HG02943 (cell line): ENCODE data around the gene NACC2.
"Not testable (repeated sequence)": the region's sequence is repeated elsewhere in the genome, so short reads cannot be mapped to it uniquely, and the experiment has no call there.

Experiments
- ATAC-seq: cut with Tn5 transposase; IDR thresholded peaks from one replicate; pipeline ENCODE4 v1.9.1; 2021; ENCODE audit warnings: mild to moderate bottlenecking, low read depth, moderate library complexity; ENCODE audit not compliant: unreplicated experiment

Gene NACC2

DNA sequence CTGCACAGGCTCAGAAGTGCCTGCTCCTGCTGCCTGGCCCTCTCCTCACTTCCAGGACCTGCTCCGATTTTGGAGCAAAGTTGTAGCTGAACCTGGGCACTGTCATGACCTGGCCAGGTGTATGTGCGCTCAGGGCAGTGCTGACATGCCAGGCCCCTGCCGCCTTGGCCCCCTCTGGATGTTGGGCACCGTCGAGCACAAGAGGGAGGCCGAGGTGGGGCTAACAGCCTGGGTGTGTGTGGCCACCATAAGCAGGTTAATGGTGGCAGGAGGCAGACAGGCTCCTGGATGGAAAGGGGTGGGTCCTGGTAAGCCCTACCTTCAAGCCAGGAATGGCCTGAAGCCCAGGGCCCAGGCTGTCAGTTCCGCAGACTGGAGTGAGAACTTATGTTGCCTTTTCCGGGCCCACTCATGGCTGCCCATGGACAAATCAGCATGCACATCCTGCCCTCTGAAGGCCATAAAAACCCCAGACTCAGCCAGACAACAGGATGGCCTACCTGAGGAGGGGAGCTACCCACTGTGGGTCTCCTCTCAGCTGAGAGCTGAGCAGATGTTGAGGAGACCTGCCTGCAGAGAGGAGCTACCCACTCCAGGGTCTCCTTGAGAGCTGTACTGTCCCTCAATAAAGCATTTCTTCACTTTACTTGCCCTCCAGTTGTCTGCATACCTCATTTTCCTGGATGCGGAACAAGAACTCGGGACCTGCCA, 66.2 kb downstream of the NACC2 start:
- ATAC-seq = no peak

DNA sequence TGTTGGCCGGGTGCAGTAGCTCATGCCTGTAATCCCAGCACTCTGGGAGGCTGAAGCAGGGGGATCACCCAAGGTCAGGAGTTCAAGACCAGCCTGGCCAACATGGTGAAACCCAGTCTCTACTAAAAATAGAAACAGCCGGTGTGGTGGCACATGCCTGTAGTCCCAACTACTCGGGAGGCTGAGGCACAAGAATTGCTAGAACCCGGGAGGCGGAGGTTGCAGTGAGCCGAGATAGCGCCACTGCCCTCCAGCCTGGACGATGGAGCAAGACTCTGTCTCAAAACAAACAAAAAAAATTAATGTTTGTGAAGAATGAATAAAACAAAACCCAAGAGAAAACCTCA, 68.2 kb downstream of the NACC2 start:
- ATAC-seq = not testable (repeated sequence)

DNA sequence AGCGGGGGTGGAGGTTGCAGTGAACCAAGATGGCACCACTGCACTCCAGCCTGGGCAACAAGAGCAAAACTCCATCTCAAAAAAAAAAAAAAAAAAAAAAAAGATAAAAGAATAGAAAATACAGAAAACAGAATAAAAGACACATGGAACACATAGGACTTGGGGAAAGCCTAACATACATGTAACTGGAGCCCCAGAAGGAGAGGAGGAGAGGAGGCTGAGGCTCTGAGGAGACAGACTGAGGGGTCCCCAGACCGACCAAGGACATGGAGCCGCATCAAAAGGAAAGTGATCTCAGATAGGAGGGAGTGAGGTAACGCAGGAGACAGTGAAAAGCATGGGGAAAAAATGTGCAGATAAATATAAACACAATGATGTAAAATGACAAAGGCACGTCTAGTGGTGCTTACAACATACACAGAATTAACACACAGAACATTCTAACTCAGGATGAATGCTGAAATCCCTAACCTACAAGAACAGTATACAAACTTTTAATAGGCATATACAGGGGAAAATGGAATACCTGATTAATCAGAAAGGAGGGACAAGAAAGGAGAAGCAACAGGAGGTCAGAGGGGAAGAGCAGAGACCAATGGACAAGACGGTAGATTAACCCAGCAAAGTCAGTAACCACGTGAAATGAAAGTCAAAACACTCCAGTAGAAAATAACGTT, 68.7 kb downstream of the NACC2 start:
- ATAC-seq = no peak

DNA sequence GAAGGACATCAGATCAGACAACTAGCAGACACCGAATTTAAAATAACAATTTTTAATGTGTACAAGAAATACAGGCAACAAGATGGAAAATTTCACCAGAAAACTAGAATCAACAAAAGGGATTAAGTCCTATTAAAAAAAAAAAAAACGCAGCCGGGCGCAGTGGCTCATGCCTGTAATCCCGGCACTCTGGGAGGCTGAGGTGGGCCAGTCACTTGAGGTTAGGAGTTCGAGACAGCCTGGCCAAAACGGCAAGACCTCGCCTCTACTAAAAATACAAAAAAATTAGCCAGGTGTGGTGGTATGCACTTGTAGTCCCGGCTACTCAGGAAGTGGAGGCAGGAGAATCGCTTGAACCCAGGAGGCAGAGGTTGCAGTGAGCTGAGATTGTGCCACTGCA, 69.6 kb downstream of the NACC2 start:
- ATAC-seq = no peak

DNA sequence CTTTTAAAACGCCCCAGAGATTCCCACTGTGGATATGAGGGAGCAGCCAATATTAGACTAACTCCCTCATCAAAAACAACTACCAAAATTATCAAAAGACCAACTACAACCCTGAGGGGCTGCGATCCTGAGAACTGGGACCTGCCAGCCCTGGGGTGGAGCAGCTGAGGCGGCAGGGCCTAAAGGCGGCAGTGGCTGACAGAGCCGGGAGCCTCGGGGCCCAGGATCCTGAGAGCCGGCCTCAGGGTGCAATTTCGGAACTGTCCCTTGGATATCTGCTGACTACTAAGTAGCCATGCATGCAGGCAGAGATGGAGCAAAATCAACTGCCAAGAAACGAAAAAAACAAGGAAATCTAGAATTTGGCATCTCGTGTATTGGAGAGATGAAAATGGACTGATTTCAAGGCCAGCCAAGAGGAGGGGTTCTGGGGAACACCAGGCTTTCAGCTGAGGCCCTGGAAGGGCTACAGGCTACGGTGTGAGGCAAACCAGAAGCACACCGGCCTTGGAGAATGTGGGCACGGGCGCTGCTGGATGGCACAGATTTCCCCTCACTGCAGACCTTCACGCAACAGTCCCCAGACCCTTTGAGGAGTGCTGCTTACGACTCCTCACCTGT, 70.3 kb downstream of the NACC2 start:
- no peak for ATAC-seq

DNA sequence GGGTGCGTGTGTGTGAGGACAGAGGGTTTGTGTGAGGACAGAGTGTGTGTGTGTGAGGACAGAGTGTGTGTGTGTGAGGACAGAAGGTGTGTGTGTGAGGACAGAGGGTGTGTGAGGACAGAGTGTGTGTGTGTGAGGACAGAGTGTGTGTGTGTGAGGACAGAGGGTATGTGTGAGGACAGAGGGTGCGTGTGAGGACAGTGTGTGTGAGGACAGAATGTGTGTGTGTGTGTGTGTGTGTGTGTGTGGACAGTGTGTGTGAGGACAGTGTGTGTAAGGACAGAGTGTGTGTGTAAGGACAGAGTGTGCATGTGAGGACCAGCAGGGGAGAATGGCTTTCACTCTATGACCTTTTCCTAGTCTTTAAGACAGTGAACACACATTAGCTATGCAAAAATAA, 70.8 kb downstream of the NACC2 start:
- ATAC-seq = no peak

DNA sequence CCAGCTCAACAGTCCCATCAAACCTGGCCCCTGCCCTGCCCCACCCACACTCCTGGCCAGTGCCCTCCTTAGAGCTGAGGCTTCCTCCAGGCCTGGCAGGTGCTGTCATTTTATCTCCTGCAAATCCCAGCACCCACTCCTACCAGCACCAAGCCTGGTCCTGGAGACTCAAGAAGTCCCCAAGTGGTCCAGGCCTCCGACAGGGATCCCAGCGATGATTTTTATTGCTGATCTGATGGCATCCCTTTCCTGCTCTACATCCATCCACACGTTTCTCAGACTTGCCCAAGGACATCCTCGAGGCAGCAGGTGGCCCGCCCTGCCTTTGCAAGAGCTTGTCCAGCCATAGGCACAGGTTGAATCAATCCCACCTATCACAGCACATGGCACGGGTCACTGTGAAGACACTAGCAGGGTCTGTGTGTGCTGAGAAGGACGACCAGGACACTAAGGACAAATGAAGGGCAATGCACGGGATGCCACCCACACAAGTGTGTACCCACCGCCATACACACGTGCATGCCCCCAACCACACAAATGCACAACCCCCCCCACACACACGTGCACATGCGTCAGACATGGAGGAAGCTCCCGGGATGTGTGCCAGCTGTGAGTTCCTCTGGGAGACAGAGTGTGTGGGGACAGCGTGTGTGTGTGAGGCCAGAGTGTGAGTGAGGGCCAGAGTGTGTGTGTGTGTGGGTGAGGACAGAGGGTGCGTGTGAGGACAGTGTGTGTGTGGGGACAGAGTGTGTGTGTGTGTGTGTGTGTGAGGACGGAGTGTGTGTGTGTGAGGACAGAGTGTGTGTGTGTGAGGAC, 71.5 kb downstream of the NACC2 start:
- ATAC-seq = no peak

DNA sequence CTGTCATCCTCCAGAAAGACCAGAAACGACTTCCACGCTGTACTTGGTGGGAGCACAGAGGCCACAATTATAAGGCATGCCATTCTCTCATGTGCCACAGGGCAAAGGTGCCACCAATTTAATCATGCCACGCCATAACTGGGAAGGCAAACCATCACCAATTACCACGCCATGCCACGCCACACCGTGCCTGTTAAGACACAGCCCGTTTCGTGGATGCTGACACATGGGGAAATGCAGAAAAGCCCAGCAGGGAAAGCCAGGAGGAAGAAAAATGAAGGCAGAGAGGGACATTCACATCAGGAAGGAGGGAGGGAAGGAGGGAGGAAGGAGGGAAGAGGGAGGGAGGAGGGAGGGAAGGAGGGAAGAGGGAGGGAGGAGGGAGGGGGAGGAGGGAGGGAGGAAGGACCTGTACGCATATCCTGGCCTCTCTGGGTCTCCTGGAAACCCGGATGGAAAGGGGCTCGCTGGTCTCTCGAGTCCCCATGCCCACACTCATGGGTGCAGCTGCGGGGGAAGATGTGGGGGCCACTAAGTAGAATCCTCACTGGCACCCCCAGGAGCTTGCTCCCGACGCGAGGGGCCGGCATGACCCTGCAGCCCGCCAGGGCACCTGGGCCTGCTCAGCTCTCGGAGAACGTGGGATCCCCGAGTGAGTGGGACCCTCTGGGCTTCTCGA, 72.2 kb downstream of the NACC2 start:
- no peak for ATAC-seq

DNA sequence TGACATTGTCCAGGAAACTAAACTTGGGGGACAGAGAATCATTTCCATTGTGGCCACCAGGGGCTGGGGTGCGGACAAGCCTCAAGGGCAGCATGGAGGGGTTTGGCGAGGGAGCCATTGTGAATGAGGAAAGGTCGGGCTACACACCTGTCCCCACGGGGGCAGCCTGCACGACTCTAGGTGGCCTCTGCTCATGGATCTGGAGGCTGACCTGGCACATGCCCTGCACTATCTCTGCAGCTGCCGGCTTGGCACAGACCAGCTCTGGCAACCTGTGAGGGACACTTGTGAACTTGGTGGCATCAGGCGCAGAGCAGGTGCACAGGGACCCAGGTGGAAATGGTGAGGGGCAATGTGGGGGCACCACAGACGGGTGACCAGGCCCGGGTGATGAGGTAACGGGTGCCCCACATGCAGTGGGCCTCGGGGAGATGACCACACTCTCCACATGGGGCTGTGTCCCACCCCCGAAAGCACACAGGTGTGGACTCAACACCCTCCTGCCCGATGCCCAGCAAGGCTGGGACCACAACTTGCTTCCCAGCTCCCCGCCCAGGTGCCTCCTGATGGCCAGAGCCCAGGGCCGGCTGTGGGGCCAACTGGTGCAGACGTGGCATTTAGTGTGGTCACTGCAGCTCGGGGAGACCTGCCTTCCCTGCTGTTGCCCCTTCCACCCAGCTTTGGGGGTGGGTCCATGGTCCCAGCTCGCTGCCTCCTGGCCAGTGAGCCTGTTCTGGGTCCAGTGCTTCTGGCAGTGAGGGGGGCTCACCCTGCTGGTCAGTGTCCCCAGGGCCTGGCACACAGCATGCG, 73.0 kb downstream of the NACC2 start:
- no peak for ATAC-seq

DNA sequence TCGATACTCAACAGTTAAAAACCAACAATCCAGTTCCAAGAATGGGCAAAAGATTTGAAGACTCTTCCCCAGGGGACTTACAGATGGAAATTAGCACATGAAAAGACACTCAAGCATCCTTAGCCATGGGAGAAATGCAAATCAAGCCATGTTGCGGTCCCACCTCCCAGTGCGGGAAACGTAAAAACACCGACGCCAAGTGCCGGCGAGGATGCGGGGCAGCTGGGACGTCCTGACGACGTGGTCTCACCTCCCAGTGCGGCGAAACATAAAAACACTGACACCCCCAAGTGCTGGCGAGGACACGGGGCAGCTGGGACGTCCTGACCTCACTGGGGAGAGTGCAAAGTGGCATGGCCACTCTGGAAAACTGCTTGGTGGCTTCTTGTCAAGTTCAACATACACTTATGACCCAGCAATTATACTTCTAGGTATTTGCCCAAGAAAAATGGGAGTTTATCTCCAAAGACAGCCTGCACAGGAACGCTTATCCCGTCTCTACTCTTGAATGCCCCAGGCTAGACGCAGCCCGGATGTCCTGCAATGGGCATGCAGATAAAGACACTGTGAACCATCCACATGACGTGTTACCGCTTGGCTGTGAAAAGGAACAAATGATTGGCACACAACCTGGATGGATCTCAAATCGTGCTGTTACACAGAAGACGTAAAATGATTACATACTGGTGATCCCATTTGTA, 73.8 kb downstream of the NACC2 start:
- ATAC-seq = no peak

DNA sequence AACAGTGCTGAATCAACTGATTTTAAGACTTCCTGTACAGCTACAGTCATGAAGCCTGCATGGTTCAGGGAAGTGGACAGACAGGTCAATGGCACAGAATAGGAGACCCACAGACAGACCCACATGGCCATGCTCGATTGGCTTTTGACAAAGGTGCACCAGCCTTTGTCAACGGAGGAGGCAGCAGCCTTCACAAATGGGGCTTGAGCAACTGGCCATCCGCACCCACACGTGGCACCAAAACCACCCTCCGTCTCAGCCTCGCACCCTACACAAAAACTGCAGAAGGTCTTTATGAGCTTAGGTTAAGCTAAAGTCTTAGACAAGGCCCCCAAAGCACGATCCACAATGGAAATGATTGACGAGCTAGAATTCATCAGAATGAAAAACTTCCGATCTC, 74.4 kb downstream of the NACC2 start:
- ATAC-seq = no peak

DNA sequence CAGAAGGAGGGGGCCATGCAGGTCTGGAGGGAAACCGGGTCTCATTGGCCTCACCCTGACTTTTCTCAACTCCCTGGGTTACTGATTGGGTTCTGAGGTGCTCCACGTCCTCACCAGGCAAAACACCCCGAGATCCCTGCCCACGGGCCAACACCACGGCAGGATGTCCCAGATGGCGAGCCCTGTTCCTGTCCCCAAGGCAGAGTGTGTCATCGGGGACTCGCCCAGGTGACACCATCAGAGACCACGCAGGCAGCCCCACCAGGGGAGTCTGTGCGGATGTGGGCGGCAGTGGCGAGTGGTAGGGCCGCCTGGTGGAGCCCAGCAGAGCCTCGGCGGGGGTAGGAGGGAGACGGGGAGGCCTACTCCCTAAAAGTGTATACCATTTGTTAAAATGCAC, 74.9 kb downstream of the NACC2 start:
- ATAC-seq = no peak

DNA sequence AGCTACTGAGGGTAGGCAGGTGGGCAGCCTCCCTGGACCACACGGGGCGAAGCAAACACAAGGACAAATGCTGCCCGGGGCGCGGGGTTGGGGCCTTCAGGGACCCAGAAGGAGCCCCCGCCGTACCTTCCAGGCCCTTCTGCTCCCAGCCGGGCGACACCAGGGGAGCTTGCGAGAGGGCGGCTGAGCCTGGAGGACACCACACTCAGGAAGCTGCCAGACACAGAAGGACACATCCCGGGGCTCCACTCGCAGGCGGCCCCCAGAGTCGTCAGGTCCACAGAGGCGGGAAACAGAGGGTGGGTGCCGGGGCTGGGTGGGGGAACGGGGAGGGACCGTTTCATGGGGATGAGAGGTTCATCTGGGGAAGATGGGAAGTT, 75.4 kb downstream of the NACC2 start:
- ATAC-seq = no peak

DNA sequence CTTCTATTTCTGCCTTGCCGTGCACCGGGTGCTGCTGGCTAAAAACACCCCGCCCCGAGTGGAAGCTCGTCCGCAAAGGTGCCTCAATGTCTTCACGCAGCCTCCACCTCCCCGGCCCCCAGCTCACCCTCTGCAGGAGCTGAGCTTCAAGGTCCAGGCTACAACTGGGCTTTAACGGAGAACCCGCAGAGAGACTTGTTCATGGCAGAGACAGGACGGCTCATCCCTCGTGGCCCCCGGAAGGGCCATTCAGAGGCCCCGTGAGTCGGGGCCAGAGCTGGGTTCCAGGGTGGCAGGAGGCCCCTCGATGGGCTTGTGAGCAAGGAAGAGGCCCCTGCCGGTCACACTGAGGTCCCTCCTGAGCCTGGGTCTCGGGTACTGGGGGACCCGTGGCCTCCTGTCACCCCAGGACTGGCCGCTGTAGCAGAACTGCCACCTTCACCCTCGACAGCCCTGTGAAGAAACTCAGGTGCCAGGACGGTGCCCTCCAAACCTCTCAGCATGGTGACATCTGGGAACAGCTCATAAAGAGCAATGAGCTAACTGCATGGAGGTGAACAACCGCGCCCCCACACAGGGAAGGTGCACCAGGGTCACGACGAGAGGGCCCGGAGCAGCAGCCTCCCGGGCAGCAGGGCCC, 75.9 kb downstream of the NACC2 start:
- ATAC-seq = no peak

DNA sequence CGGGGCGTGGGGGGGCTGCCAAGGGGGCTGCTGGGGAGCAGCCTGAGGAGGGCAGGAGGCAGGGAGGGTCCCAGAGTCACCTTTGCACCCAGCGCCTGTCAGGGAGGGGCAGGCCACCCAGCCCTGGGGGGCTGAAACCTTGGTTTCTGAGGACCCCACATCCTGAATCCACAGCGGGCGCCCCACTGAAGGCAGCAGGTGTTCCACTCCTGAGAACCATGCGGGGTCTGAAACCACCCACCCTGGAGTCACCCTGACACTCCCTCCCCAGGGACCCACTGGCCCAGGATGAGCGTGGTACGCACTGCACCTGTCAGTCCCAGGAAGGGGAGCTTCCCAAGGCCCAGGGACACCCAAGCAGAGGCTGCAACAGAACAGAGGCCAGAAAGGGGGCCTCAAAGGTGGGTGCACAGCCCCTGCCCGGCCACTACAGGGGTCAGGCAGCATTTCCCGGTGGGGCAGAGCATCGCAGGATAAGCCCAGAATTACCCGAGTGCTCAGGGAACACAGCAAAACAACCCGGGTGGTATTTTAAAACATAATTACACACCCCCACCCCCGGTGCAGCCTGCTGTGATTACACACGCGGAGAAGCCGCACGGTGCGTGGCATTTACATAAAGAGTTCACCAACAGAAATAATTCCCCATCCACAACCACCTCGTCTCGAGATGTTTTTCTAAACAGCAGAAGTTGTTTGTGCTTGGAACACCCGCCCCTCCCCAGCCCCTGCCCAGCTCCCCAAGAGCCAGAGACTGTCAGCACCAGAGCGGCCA, 76.6 kb downstream of the NACC2 start:
- ATAC-seq = no peak

DNA sequence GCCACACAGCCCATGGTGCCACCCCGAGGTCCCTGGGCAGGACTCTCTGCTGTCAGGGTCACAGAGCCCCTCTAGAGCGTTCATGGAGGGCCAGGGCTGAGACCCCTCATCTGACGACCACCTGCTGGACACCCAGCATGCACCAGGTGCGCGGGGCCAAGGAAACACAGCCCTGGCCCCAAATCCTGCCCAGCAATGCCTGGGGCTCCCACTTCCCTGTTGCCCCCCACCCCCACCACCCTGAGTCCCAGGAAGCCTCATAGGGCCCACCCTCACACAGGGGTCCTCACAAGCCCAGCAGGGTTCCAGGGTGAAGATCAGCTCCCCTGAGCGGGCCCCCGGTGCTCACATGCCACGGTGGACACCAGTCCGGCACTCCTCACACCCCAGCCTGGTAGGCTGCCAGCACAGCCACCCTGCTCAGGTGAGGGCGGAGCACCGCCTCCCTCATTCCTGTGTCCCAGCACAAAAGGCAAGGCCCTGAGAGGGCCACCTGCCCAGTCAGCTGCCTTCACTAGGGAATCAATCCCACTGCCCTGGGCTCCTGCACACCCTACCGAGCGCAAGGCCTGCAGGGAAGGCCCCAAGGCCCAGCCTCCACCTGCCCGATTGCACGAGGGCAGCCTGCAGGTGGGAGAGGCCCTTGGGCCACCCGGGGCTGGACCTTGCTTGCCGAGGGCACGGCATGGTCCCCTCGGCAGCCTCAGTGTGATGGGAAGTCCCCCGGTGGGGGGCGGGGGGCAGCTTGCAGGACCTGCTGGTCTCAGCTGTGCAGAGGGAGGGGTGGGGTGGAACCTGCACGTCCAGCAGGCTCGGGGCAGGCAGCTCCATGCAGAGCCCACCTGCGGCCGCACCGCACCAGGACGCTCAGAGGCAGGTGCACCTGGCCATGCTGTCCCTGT, 77.5 kb downstream of the NACC2 start:
- no peak for ATAC-seq
